GM12878 (cell line): Measurements from ENCODE around the gene STOML2. TPM values are rescaled to one million over a fixed set of nuclear protein-coding genes. Genes with fewer than 3 reads are reported as not detected.

Experiments used
- ATAC-seq: fragments of 200-7000 bp; cut with Tn5 transposase; 3 replicates; pipeline ENCODE4 v1.9.1; 2020; ENCODE audit warnings: mild to moderate bottlenecking, moderate library complexity
- BruUV-seq: library from RNA; stranded (reverse); fragments of 400-500 nt; replicated peaks from 2 replicates; lab custom pipeline; 2021; lab: Mats Ljungman, UMichigan
- CTCF ChIA-PET: fragments of 300-600 bp; sonication (Branson Sonifier 250); formaldehyde crosslinking; extraction: SDS; loops from one replicate; lab custom pipeline; 2021; ENCODE audit warnings: inconsistent platforms; lab: Yijun Ruan, JAX
- POLR2A ChIA-PET: fragments of 350-600 bp; formaldehyde crosslinking; extraction: SDS; loops from one replicate; lab custom pipeline; 2021; ENCODE audit warnings: inconsistent platforms; lab: Charles Lee
- RAD21 ChIA-PET: fragments of 300-600 bp; sonication (Branson Sonifier 250); formaldehyde crosslinking; loops from one replicate; lab custom pipeline; 2023; ENCODE audit warnings: antibody characterized with exemption; ENCODE audit not compliant: unreplicated experiment; lab: Charles Lee
- SMC1A ChIA-PET: fragments of 300-600 bp; sonication (Branson Sonifier 250); formaldehyde crosslinking; loops from one replicate; lab custom pipeline; 2023; ENCODE audit not compliant: unreplicated experiment, uncharacterized antibody; lab: Charles Lee
- DNase-seq: peaks from one replicate; pipeline ENCODE4 v3.0.0-alpha.2; 2011; ENCODE audit warnings: low read depth, low spot score
- FAIRE-seq: peaks from 3 replicates; lab custom pipeline; 2011; peaks lifted over from hg19 to GRCh38; lab: Jason Lieb, UNC
- H2AFZ ChIP-seq: 2 replicates; pipeline ENCODE4 v1.6.0; 2011; ENCODE audit warnings: low read depth, low read length, control low read depth; ENCODE audit not compliant: control insufficient read depth
- H3K27ac ChIP-seq: 2 replicates; pipeline ENCODE4 v1.5.1; 2011; ENCODE audit warnings: control low read depth; ENCODE audit not compliant: control insufficient read depth, insufficient read depth
- H3K27me3 ChIP-seq, 2 experiments: replicated peaks in 1 of 2; 2 replicates each; pipeline versions ENCODE4 v1.6.0 to v1.6.1; 2011; ENCODE audit warnings: low read length in 1 of 2; ENCODE audit not compliant: control insufficient read depth in 2 of 2, insufficient read depth in 2 of 2
- H3K36me3 ChIP-seq, 2 experiments: 2 replicates each; pipeline ENCODE4 v1.5.1; 2011; ENCODE audit warnings: low read length in 1 of 2; ENCODE audit not compliant: control insufficient read depth in 2 of 2, insufficient read depth in 2 of 2
- H3K4me1 ChIP-seq: 2 replicates; pipeline ENCODE4 v1.6.1; 2011; ENCODE audit warnings: mild to moderate bottlenecking, low read length, moderate library complexity, mixed read lengths; ENCODE audit not compliant: control insufficient read depth, insufficient read depth
- H3K4me2 ChIP-seq: 2 replicates; pipeline ENCODE4 v1.6.0; 2011; ENCODE audit warnings: control low read depth; ENCODE audit not compliant: control insufficient read depth, insufficient read depth
- H3K4me3 ChIP-seq: fragments of 200-600 bp; sonication (generic); 2 replicates; pipeline ENCODE4 v1.5.1; 2016
- H3K79me2 ChIP-seq: 2 replicates; pipeline ENCODE4 v1.6.0; 2011; ENCODE audit warnings: low read length; ENCODE audit not compliant: control insufficient read depth, insufficient read depth
- H3K9ac ChIP-seq: 2 replicates; pipeline ENCODE4 v1.8.0; 2011; ENCODE audit warnings: low read length, control low read depth, mixed read lengths; ENCODE audit not compliant: control insufficient read depth, insufficient read depth
- H3K9me3 ChIP-seq: replicated peaks from 3 replicates; pipeline ENCODE4 v1.5.1; 2011; ENCODE audit warnings: mild to moderate bottlenecking, low read length; ENCODE audit not compliant: control insufficient read depth, insufficient read depth
- H4K20me1 ChIP-seq: 2 replicates; pipeline ENCODE4 v1.6.0; 2011; ENCODE audit not compliant: control insufficient read depth, insufficient read depth
- ATF7 ChIP-seq: fragments of 450-650 bp; IDR thresholded peaks from 2 replicates; pipeline ENCODE4 v1.6.1; 2016; ENCODE audit warnings: low read depth, mild to moderate bottlenecking
- BACH1 ChIP-seq: fragments of 450-650 bp; IDR thresholded peaks from 2 replicates; pipeline ENCODE4 v1.6.1; 2017; ENCODE audit warnings: mild to moderate bottlenecking, borderline replicate concordance
- EGR1 ChIP-seq, 2 experiments: IDR thresholded peaks; 1 replicate in 1 of 2; 2 replicates in 1 of 2; pipeline ENCODE4 v1.6.1; 2011 to 2012; ENCODE audit warnings: low read depth in 2 of 2, low read length in 2 of 2, borderline replicate concordance in 1 of 2, mild to moderate bottlenecking in 1 of 2, moderate library complexity in 1 of 2
- ESRRA ChIP-seq: IDR thresholded peaks from 2 replicates; pipeline ENCODE4 v1.6.1; 2012; ENCODE audit warnings: mild to moderate bottlenecking, low read length, improper control_type of control experiment
- FOXM1 ChIP-seq: IDR thresholded peaks from 2 replicates; pipeline ENCODE4 v1.6.1; 2012; ENCODE audit warnings: low read depth, mild to moderate bottlenecking, inconsistent platforms, low read length, moderate library complexity
- HDAC6 ChIP-seq: fragments of 200-600 bp; sonication (generic); IDR thresholded peaks from one replicate; pipeline ENCODE4 v1.8.0; 2017; ENCODE audit warnings: antibody characterized with exemption; ENCODE audit not compliant: unreplicated experiment
- IKZF1 ChIP-seq: fragments of 450-650 bp; conservative IDR thresholded peaks from 2 replicates; pipeline ENCODE4 v1.6.1; 2017; ENCODE audit warnings: antibody characterized with exemption, mild to moderate bottlenecking
- IKZF2 ChIP-seq, 2 experiments: fragments of 450-650 bp; IDR thresholded peaks; 2 replicates each; pipeline ENCODE4 v1.6.1; 2017; ENCODE audit warnings: mild to moderate bottlenecking in 2 of 2, moderate library complexity in 2 of 2
- LARP7 ChIP-seq: fragments of 450-650 bp; IDR thresholded peaks from 2 replicates; pipeline ENCODE4 v1.6.1; 2017; ENCODE audit warnings: mild to moderate bottlenecking
- NR2C2 ChIP-seq: IDR thresholded peaks from 2 replicates; pipeline ENCODE4 v1.6.1; 2011; ENCODE audit warnings: borderline replicate concordance, low read depth; ENCODE audit not compliant: control insufficient read depth, insufficient read length
- SMARCA5 ChIP-seq: fragments of 450-650 bp; IDR thresholded peaks from 2 replicates; pipeline ENCODE4 v1.6.1; 2017; ENCODE audit warnings: mild to moderate bottlenecking
- TCF12 ChIP-seq: IDR thresholded peaks from 2 replicates; pipeline ENCODE4 v1.6.1; 2011; ENCODE audit warnings: low read depth, mild to moderate bottlenecking, low read length
- TCF3 ChIP-seq: IDR thresholded peaks from 2 replicates; pipeline ENCODE4 v1.6.1; 2012; ENCODE audit warnings: low read depth, mild to moderate bottlenecking, low read length, borderline replicate concordance; ENCODE audit not compliant: insufficient read depth
- WGBS: methylation state at CpG from one replicate; pipeline ENCODE4 v1.1.6; 2016; ENCODE audit warnings: low lambda C conversion rate; ENCODE audit not compliant: insufficient replicate concordance, insufficient coverage; ENCODE audit errors: missing lambda C conversion rate; 5-methylcytosine and 5-hydroxymethylcytosine counted together
- in situ Hi-C: fragments of 300-500 bp; cut with MboI; formaldehyde crosslinking; loops from 9 replicates; pipeline ENCODE4 v1.14.3; 2018; ENCODE audit warnings: mixed read lengths
- intact Hi-C: fragments of 100-400 bp; cut with micrococcal nuclease; formaldehyde crosslinking; loops from one replicate; pipeline ENCODE4 v1.14.2; 2022; ENCODE audit not compliant: unreplicated experiment
- polyA plus RNA-seq, 11 experiments: library from polyadenylated mRNA; depleted of rRNA in 4 of 11; unstranded in 6 of 11; stranded (reverse) in 5 of 11; fragments of >200 nt; fragmentation: Nextera tagmentation in 4 of 11; fragmentation: Illumina TruSeq in 1 of 11; extraction: Ambion mirVana in 4 of 11; extraction: Trizol in 1 of 11; gene quantifications; 1 replicate in 1 of 11; 2 replicates in 10 of 11; pipeline versions ENCODE4 v1.2.1 to v1.2.3, GENCODE V29; 2011 to 2016; ENCODE audit warnings: inconsistent platforms in 2 of 11, missing spikeins in 2 of 11, low read depth in 1 of 11
- total RNA-seq, 4 experiments: library from RNA; depleted of rRNA in 3 of 4; stranded (reverse); fragments of >200 nt in 3 of 4; fragmentation: Illumina TruSeq in 1 of 4; extraction: Trizol in 1 of 4; gene quantifications; 2 replicates each; pipeline versions ENCODE4 v1.2.1 to v1.2.3, GENCODE V29; 2013 to 2021
- TF ChIP-seq, protein P1 (sequence below): fragments of 450-650 bp; conservative IDR thresholded peaks from 2 replicates; pipeline ENCODE4 v1.6.1; 2017; ENCODE audit warnings: mild to moderate bottlenecking, moderate library complexity
- TF ChIP-seq, protein P2 (sequence below), 3 experiments: IDR thresholded peaks in 2 of 3; conservative IDR thresholded peaks in 1 of 3; 2 replicates each; pipeline ENCODE4 v1.5.1; 2011; ENCODE audit warnings: low read depth in 3 of 3, low read length in 3 of 3, mild to moderate bottlenecking in 3 of 3, control low read depth in 2 of 3, moderate library complexity in 2 of 3, inconsistent platforms in 1 of 3, mixed read lengths in 1 of 3; ENCODE audit not compliant: control insufficient read depth in 2 of 3, insufficient read depth in 1 of 3; ENCODE audit errors: extremely low read depth in 1 of 3

The STOML2 gene
- total and polyA plus RNA-seq, 10 of the 15 experiments (the other 5 are each of a cell fraction or from before 2014, with no cell fraction given), result 112 to 284 (median 207) TPM

DNA sequence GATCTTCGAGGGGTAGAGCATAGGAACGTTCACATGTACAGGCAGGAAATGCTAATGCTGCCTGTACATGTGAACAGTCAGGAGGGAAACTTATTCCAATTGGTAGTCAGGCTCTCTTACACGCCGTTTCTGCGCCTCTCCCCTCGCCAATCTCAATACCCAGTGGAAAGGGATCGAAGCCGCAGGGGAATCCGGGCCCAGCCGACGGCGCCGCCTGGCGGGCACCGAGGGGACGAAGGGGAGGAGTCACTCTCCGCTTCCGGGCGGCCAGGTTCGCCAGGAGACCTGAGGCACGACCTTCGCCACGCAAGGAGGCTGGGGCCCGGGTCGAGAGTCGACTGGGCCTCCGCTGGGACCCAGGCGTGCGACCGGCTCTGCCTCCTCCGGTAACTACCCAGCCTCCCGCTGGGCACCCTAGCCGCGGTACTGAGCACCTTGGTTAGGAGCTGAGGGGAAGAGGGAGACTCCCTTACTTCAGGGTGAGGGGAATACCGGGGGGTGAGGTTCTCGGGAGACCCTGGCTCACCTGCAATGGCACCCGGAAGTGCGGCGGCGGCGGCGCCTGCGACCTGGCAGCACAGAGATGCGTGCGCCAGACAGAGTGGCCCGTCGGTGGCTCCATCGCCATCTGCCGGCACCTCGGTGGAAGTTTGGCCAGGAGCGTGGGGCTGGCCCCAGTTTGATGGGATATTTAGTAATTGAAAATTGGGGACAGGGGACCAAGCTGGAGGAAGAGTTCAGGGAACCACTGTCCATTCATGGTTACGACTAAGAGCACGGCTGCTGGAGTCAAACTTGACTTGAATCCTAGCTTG is 6.7 kb downstream of the STOML2 start, which contains the start of gene PIGO:
PIGO (minus strand) TSS at position 557 of the 815 bp plus-strand sequence. CDS start 1,026 bp downstream, outside the sequence.
- H3K9me3 ChIP-seq, result no peaks in the 10 kb centered on the region
- peak within 1 kb of the TSS; percentile 98 for H2AFZ ChIP-seq
- peak; percentile 81 for FAIRE-seq
- SMC1A ChIA-PET, result interaction anchor here (0.7 to 2.4 kb wide), 11 partner anchors 10 to 197 kb away, joined by 3 to 17 read pairs (median 7); partner anchors contain the start of gene VCP
- intact Hi-C loops (loop anchor here (1.0 to 5.0 kb wide), 4 partner anchors 16 to 197 kb away; partner anchors contain the start of genes ATOSB and DNAJB5), in situ Hi-C loops (loop anchor here (5.0 kb wide), 1 partner anchor 194 kb away; no protein-coding TSS in a partner anchor)
- WGBS, result under 1% methylated on average over 49 of the region's 53 CpGs
- H3K27ac ChIP-seq, result peak within 1 kb of the TSS; percentile 100
- H3K4me3 ChIP-seq, result peak within 1 kb of the TSS; percentile 81
- POLR2A ChIA-PET, result interaction anchor here (0.9 to 6.7 kb wide), 5 partner anchors 15 to 24 kb away, joined by 4 to 35 read pairs (median 4); partner anchors contain the start of genes FANCG and VCP
- DNase-seq, result no peak
- CTCF ChIA-PET, result interaction anchor here (0.5 to 4.2 kb wide), 24 partner anchors 11 to 457 kb away, joined by 3 to 44 read pairs (median 4); partner anchors contain the start of genes FANCG and VCP
- peaks cover 11 to 15% of the 10 kb centered on the region in 2 experiments for H3K36me3 ChIP-seq
- H3K79me2 ChIP-seq, result peaks cover 7% of the 10 kb centered on the region
- H3K27me3 ChIP-seq, result no peaks in the 10 kb centered on the region
- ATAC-seq, result peak; percentile 95
- H4K20me1 ChIP-seq, result no peaks in the 10 kb centered on the region
- BruUV-seq, result TSS peak; percentile 77
- RAD21 ChIA-PET, result interaction anchor here (0.6 to 3.5 kb wide), 8 partner anchors 18 to 197 kb away, joined by 3 to 19 read pairs (median 3); partner anchors contain the start of genes ATOSB and DNAJB5
- H3K4me1 ChIP-seq, result peaks cover 7% of the 10 kb centered on the region
- peak within 1 kb of the TSS; percentile 75 for H3K4me2 ChIP-seq
- peak within 1 kb of the TSS; percentile 100 for H3K9ac ChIP-seq
- TF ChIP-seq IKZF1 (peak; percentile 89), IKZF2 (IDR thresholded peaks at IDR 0.05) (peak; percentile 36 to 63; a peak in 3 of 4 replicates), SMARCA5 (peak; percentile 99), TCF12 (peak; percentile 56; the same call in 1 of the 2 replicates), LARP7 (peak; percentile 79), ATF7 (peak; percentile 64), FOXM1 (peak; percentile 84), EGR1 (IDR thresholded peaks at IDR 0.05; ENCODE audit: borderline replicate concordance in 1 of 2, low read depth in 2 of 2, low read length in 2 of 2) (peak in 1 of 2 experiments; percentile 65; a peak in 2 of 3 replicates), HDAC6 (peak; percentile 29), NR2C2 (no peak), ESRRA (no peak; the same call in 1 of the 2 replicates), TCF3 (0 out of 2 replicates have a peak, but pooled peaks have one; percentile 50), BACH1 (peak; percentile 49; the same call in 1 of the 2 replicates)
- TF ChIP-seq, protein P1, sequence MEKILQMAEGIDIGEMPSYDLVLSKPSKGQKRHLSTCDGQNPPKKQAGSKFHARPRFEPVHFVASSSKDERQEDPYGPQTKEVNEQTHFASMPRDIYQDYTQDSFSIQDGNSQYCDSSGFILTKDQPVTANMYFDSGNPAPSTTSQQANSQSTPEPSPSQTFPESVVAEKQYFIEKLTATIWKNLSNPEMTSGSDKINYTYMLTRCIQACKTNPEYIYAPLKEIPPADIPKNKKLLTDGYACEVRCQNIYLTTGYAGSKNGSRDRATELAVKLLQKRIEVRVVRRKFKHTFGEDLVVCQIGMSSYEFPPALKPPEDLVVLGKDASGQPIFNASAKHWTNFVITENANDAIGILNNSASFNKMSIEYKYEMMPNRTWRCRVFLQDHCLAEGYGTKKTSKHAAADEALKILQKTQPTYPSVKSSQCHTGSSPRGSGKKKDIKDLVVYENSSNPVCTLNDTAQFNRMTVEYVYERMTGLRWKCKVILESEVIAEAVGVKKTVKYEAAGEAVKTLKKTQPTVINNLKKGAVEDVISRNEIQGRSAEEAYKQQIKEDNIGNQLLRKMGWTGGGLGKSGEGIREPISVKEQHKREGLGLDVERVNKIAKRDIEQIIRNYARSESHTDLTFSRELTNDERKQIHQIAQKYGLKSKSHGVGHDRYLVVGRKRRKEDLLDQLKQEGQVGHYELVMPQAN, result peak; percentile 93
- TF ChIP-seq, protein P2, sequence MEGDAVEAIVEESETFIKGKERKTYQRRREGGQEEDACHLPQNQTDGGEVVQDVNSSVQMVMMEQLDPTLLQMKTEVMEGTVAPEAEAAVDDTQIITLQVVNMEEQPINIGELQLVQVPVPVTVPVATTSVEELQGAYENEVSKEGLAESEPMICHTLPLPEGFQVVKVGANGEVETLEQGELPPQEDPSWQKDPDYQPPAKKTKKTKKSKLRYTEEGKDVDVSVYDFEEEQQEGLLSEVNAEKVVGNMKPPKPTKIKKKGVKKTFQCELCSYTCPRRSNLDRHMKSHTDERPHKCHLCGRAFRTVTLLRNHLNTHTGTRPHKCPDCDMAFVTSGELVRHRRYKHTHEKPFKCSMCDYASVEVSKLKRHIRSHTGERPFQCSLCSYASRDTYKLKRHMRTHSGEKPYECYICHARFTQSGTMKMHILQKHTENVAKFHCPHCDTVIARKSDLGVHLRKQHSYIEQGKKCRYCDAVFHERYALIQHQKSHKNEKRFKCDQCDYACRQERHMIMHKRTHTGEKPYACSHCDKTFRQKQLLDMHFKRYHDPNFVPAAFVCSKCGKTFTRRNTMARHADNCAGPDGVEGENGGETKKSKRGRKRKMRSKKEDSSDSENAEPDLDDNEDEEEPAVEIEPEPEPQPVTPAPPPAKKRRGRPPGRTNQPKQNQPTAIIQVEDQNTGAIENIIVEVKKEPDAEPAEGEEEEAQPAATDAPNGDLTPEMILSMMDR (IDR thresholded peaks at IDR 0.05 in 2 of 3, conservative IDR thresholded peaks at IDR 0.05 in 1 of 3; ENCODE audit: control insufficient read depth in 2 of 3, extremely low read depth in 1 of 3, insufficient read depth in 1 of 3, low read depth in 3 of 3, low read length in 3 of 3), result peak; percentile 87 to 98 (median 96)
